ENCODE measurements around the gene ARF1.

ARF1 gene

GRCh38 chr1:228093050-228093906 is 10.8 kb downstream of the ARF1 start:
- Histone ChIP-seq H3K9ac (ENCODE audit: low read depth, low read length) (no peak overlapping the region), H3K36me3 (ENCODE audit: insufficient read depth, low read length) (no peaks in the 10 kb centered on the region; the same call in 1 of the 2 replicates), H3K4me1 (ENCODE audit: insufficient read depth, low read length) (peaks cover 6% of the 10 kb centered on the region; the same call in 1 of the 2 replicates), H3K9me3 (ENCODE audit: control insufficient read depth, insufficient read depth, low read length) (0 out of 2 replicates have a peak, but pooled peaks cover 3% of the 10 kb centered on the region)

GRCh38 chr1:228094432-228095016 is 12.0 kb downstream of the ARF1 start:
- Histone ChIP-seq H3K4me1 (ENCODE audit: insufficient read depth, low read length) (0 out of 2 replicates have a peak, but pooled peaks cover under 1% of the 10 kb centered on the region), H3K36me3 (ENCODE audit: insufficient read depth, low read length) (0 out of 2 replicates have a peak, but pooled peaks cover 3% of the 10 kb centered on the region), H3K9ac (ENCODE audit: low read depth, low read length) (no peak overlapping the region), H3K9me3 (ENCODE audit: control insufficient read depth, insufficient read depth, low read length) (0 out of 2 replicates have a peak, but pooled peaks cover 3% of the 10 kb centered on the region)

- Histone ChIP-seq H3K4me1 (ENCODE audit: insufficient read depth, low read length) (no peaks in the 10 kb centered on the region), H3K36me3 (ENCODE audit: insufficient read depth, low read length) (0 out of 2 replicates have a peak, but pooled peaks cover 3% of the 10 kb centered on the region), H3K9me3 (ENCODE audit: control insufficient read depth, insufficient read depth, low read length) (0 out of 2 replicates have a peak, but pooled peaks cover 3% of the 10 kb centered on the region), H3K9ac (ENCODE audit: low read depth, low read length) (no peak overlapping the region)
These were observed 12.7 kb downstream of the ARF1 start for GRCh38 chr1:228095161-228095560.

- Histone ChIP-seq H3K36me3 (ENCODE audit: insufficient read depth, low read length) (peaks cover 3% of the 10 kb centered on the region; the same call in 1 of the 2 replicates), H3K4me1 (ENCODE audit: insufficient read depth, low read length) (no peaks in the 10 kb centered on the region), H3K9ac (ENCODE audit: low read depth, low read length) (no peak overlapping the region), H3K9me3 (ENCODE audit: control insufficient read depth, insufficient read depth, low read length) (0 out of 2 replicates have a peak, but pooled peaks cover 3% of the 10 kb centered on the region)
These were observed 13.4 kb downstream of the ARF1 start for GRCh38 chr1:228095938-228096337.

- no peaks in the 10 kb centered on the region for H3K4me1 ChIP-seq (ENCODE audit: insufficient read depth, low read length)
- H3K9me3 ChIP-seq (ENCODE audit: control insufficient read depth, insufficient read depth, low read length): 0 out of 2 replicates have a peak, but pooled peaks cover 3% of the 10 kb centered on the region
- H3K36me3 ChIP-seq (ENCODE audit: insufficient read depth, low read length): peaks cover 3% of the 10 kb centered on the region; the same call in 1 of the 2 replicates
- H3K9ac ChIP-seq (ENCODE audit: low read depth, low read length): no peak overlapping the region
These were observed 14.2 kb downstream of the ARF1 start for GRCh38 chr1:228096416-228097332.

- Histone ChIP-seq H3K4me1 (ENCODE audit: insufficient read depth, low read length) (no peaks in the 10 kb centered on the region), H3K9ac (ENCODE audit: low read depth, low read length) (no peak overlapping the region), H3K36me3 (ENCODE audit: insufficient read depth, low read length) (peaks cover 3% of the 10 kb centered on the region; the same call in 1 of the 2 replicates)
These were observed 15.0 kb downstream of the ARF1 start for GRCh38 chr1:228097333-228098081.

GRCh38 chr1:228098323-228098931 is 15.9 kb downstream of the ARF1 start:
- no peaks in the 10 kb centered on the region for H3K4me1 ChIP-seq (ENCODE audit: insufficient read depth, low read length)
- H3K9ac ChIP-seq (ENCODE audit: low read depth, low read length): no peak overlapping the region
- H3K9me3 ChIP-seq (ENCODE audit: control insufficient read depth, insufficient read depth, low read length): 0 out of 2 replicates have a peak, but pooled peaks cover 3% of the 10 kb centered on the region
- H3K36me3 ChIP-seq (ENCODE audit: insufficient read depth, low read length): peaks cover 3% of the 10 kb centered on the region; the same call in 1 of the 2 replicates

More at GRCh38 chr1:228097333-228098081, 15.0 kb downstream of the ARF1 start:
- H3K9me3 ChIP-seq (ENCODE audit: control insufficient read depth, insufficient read depth, low read length): 0 out of 2 replicates have a peak, but pooled peaks cover 3% of the 10 kb centered on the region

- H3K9ac ChIP-seq (ENCODE audit: low read depth, low read length): no peak overlapping the region
- 0 out of 2 replicates have a peak, but pooled peaks cover 3% of the 10 kb centered on the region for H3K9me3 ChIP-seq (ENCODE audit: control insufficient read depth, insufficient read depth, low read length)
- no peaks in the 10 kb centered on the region for H3K4me1 ChIP-seq (ENCODE audit: insufficient read depth, low read length)
- H3K36me3 ChIP-seq (ENCODE audit: insufficient read depth, low read length): peaks cover 3% of the 10 kb centered on the region; the same call in 1 of the 2 replicates
These were observed 16.8 kb downstream of the ARF1 start for GRCh38 chr1:228099331-228099732.

- H3K9ac ChIP-seq (ENCODE audit: low read depth, low read length): no peak overlapping the region
- H3K4me1 ChIP-seq (ENCODE audit: insufficient read depth, low read length): no peaks in the 10 kb centered on the region
- peaks cover 3% of the 10 kb centered on the region; the same call in 1 of the 2 replicates for H3K36me3 ChIP-seq (ENCODE audit: insufficient read depth, low read length)
- H3K9me3 ChIP-seq (ENCODE audit: control insufficient read depth, insufficient read depth, low read length): no peaks in the 10 kb centered on the region
These were observed 18.5 kb downstream of the ARF1 start for GRCh38 chr1:228100822-228101613.

- no peaks in the 10 kb centered on the region for H3K4me1 ChIP-seq (ENCODE audit: insufficient read depth, low read length)
- peaks cover 7% of the 10 kb centered on the region for H3K36me3 ChIP-seq (ENCODE audit: insufficient read depth, low read length)
- peak overlapping the region; percentile 77; the same call in 1 of the 2 replicates for H3K9ac ChIP-seq (ENCODE audit: low read depth, low read length)
- H3K9me3 ChIP-seq (ENCODE audit: control insufficient read depth, insufficient read depth, low read length): no peaks in the 10 kb centered on the region
These were observed 19.1 kb downstream of the ARF1 start for GRCh38 chr1:228101614-228101993.

GRCh38 chr1:228101994-228102790 is 19.7 kb downstream of the ARF1 start:
- peaks cover 8% of the 10 kb centered on the region for H3K36me3 ChIP-seq (ENCODE audit: insufficient read depth, low read length)
- H3K4me1 ChIP-seq (ENCODE audit: insufficient read depth, low read length): no peaks in the 10 kb centered on the region
- no peaks in the 10 kb centered on the region for H3K9me3 ChIP-seq (ENCODE audit: control insufficient read depth, insufficient read depth, low read length)
- H3K9ac ChIP-seq (ENCODE audit: low read depth, low read length): peak overlapping the region; percentile 77
